ENCODE measurements around the gene PISD.
"Not testable (repeated sequence)": the region's sequence is repeated elsewhere in the genome, so short reads cannot be mapped to it uniquely, and the experiment has no call there.

The PISD gene

GRCh38 chr22:31610611-31611010 lies 51.4 kb downstream of the PISD start:
- no peak for DNase-seq (ENCODE audit: low read depth in 1 of 2, low spot score in 1 of 2)

DNA sequence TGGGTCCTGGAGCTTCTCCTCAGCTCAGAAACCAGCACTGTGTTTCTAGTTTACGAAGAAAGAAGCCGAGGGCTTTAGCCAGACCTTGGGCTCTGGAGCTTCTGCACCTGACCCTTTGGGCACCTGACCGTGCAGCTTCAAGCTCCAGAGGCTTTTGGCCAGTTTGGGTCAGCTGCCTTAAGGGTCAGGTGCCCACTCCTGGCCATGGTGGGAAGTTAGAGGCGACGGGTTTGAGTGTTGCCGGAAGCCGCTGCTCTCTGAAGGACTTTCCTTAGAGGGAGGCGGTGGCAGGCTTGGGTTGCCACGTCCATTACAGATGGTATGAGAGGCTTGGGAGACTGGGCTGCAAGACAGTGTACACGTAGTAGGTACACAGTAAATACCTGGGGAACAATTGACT lies 52.3 kb downstream of the PISD start:
- no peak for DNase-seq (ENCODE audit: low read depth in 1 of 2, low spot score in 1 of 2)

GRCh38 chr22:31607696-31608095 lies 54.3 kb downstream of the PISD start:
- no peak for DNase-seq (ENCODE audit: low read depth in 1 of 2, low spot score in 1 of 2)

- DNase-seq (ENCODE audit: low read depth in 1 of 2, low spot score in 1 of 2), result no peak
Observed at GRCh38 chr22:31605851-31606585, 56.0 kb downstream of the PISD start.

GRCh38 chr22:31604746-31605705 lies 57.0 kb downstream of the PISD start:
- no peak for DNase-seq (ENCODE audit: low read depth in 1 of 2, low spot score in 1 of 2)

GRCh38 chr22:31604137-31604705 lies 57.8 kb downstream of the PISD start:
- no peak for DNase-seq (ENCODE audit: low read depth in 1 of 2, low spot score in 1 of 2)

DNA sequence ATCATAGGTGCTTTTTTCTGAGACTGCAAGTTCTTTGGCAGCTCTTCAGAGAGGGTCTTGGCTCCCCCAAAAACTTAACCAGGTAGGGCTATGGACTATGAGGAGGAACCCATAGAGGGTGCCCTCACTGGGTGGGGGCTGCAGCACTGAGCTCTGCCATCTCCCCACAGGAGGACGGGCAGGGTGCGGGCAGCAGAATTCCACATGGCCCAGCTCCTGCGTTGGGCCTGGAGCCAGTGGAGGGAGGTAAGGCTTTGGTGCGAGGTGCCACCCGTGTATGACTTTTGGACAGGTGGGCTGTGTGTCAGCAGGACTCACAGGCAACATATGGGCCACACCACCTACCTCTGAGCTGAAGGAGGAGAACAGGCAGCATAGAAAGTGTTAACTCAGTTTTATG lies 58.4 kb downstream of the PISD start:
- DNase-seq (ENCODE audit: low read depth in 1 of 2, low spot score in 1 of 2), result no peak

GRCh38 chr22:31603081-31603525 lies 58.9 kb downstream of the PISD start:
- no peak for DNase-seq (ENCODE audit: low read depth in 1 of 2, low spot score in 1 of 2)

GRCh38 chr22:31602259-31602952 lies 59.6 kb downstream of the PISD start:
- no peak for DNase-seq (ENCODE audit: low read depth in 1 of 2, low spot score in 1 of 2)

DNA sequence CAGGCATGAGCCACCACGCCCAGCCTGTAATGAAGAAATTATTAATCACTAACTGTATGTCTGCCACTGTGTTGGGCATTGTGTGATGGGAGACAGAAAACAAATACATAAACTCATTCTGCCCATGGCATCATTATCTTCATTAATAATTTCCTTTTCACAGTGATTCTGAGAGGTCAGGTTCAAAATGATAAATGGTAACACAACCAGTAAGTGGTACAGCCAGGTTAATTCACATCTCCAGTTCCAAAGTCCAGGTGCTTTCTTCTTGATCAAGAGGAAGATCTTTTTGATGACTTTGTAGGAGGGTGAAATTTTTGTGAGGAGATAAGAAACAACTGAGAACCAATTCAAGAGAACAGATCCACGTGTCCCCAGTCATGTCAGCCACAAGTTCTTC lies 66.7 kb downstream of the PISD start:
- DNase-seq (ENCODE audit: low read depth in 1 of 2, low spot score in 1 of 2), result no peak

- not testable (repeated sequence) for DNase-seq (ENCODE audit: low read depth in 1 of 2, low spot score in 1 of 2)
Observed at GRCh38 chr22:31590161-31590560, 71.9 kb downstream of the PISD start.

DNA sequence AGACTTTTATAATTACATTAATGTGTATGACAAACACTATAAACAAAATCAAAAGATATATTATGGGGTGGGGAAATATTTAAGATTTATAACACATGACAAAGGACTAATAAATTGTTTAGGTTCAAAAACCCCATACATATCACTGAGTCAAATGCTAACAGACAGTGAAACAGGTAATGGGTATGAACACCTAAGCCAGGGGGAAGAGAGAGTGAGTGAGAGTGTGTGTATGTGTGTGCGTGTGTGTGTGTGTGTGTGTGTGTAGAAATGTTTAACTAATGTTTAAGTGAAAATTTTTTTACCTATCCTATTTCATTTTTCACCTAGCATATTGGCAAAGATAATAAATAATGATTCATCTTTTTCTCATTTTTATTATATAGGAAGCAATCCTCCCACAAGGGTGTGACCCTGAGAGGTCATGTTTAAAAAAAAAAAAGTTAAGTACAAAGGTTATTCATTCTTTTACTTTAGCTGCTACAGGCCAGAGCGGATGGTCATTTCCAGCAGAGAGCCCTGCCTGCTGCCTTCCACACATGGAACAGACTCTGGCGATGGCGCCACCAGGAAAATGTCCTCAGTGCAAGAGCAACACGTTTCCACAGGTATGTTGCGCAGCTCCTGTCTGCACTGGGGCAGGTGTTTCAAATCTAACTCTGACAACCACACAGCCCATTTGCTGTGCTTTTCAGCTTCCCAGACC lies 72.9 kb downstream of the PISD start:
- DNase-seq (ENCODE audit: low read depth in 1 of 2, low spot score in 1 of 2), result no peak

DNA sequence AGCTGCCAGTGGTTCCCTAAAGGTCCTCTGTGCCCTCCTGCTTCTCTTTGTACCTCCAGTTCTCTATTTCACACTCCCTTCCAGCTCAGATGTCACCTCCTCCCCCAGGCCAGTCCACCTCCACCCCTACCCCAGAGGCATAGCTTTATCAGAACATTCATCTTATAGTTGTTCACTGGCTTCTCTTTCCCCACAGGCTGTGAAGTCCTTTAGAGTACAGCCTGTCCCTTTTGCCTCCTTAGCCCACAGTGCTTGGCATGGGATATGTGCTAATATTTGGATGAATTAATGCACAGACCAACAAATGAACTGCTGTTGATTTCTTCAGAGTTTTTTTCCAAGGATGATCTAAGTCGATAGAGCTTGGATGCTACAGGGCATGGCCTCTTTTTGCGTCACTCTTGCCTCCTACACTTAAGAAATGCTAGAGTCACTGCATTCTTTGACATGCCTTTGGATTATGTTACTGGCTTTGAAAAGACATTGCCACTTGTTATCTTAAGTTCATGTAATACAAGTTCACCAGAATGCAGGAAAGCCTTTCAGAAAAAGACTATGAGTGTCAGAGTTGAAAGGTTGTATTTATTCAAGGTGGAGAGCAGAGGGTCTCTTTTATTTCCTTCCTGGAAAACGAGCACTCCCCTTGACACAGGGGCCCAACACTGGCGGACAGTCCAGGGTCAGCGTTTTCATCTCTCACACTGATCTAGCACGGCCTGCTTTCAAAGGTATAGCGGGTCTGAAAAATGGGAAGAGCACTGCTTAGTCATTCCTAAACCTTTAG lies 75.7 kb downstream of the PISD start:
- no peak for DNase-seq (ENCODE audit: low read depth in 1 of 2, low spot score in 1 of 2)

DNA sequence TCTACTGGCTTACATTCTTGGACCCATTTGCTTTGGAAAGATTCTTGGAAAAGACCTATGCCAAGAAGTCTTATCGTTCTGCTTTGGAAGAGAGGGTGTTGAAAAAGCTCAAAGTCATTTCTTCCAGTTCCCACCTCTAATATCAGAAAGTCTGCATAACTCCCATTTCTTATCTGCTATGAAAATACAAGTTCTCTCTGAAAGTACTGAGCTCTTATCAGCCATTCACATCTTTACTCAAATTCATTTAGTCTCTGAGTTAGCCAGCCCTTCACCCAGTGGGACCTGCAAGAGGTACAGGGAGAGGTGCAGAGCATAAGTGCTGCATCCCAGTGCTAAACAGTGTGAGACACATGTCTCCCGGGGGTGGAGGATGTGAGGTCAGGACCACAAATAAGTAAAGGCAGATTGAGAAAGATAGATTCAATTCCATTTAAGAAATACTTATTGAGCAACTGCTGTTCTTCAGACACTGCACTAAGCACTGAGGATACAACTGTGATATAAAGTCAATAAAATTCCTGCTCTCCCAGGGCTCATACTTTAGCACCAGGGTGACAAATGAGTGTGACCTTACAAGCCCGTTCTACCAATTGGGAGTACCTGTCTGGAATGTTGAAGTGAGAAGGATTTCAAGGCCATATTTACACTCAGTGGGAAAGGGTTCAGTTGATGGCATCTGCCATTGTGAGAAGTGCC lies 76.7 kb downstream of the PISD start:
- no peak for DNase-seq (ENCODE audit: low read depth in 1 of 2, low spot score in 1 of 2)

GRCh38 chr22:31584804-31585160 lies 77.2 kb downstream of the PISD start:
- DNase-seq (ENCODE audit: low read depth in 1 of 2, low spot score in 1 of 2), result no peak

- no peak for DNase-seq (ENCODE audit: low read depth in 1 of 2, low spot score in 1 of 2)
Observed at GRCh38 chr22:31583861-31584485, 78.0 kb downstream of the PISD start.

- no peak for DNase-seq (ENCODE audit: low read depth in 1 of 2, low spot score in 1 of 2)
Observed at GRCh38 chr22:31579835-31580242, 82.2 kb downstream of the PISD start.

- no peak for DNase-seq (ENCODE audit: low read depth in 1 of 2, low spot score in 1 of 2)
Observed at GRCh38 chr22:31578171-31578570, 83.8 kb downstream of the PISD start.

- DNase-seq (ENCODE audit: low read depth in 1 of 2, low spot score in 1 of 2), result no peak
Observed at GRCh38 chr22:31577711-31578110, 84.3 kb downstream of the PISD start.

Data from stimulated activated CD4-positive, alpha-beta T cell treated with anti-CD3 and anti-CD28 coated beads, Interleukin-15, amount 100 ng/mL, for 1 hour (primary cell).